ENCODE measurements around the gene SLC6A18. TPM values are rescaled to one million over a fixed set of nuclear protein-coding genes. Genes with fewer than 3 reads are reported as not detected.

The SLC6A18 gene
- total and polyA plus RNA-seq, 2 of the 13 experiments (the other 11 are each of a cell fraction or from before 2014, with no cell fraction given), result not detected

DNA sequence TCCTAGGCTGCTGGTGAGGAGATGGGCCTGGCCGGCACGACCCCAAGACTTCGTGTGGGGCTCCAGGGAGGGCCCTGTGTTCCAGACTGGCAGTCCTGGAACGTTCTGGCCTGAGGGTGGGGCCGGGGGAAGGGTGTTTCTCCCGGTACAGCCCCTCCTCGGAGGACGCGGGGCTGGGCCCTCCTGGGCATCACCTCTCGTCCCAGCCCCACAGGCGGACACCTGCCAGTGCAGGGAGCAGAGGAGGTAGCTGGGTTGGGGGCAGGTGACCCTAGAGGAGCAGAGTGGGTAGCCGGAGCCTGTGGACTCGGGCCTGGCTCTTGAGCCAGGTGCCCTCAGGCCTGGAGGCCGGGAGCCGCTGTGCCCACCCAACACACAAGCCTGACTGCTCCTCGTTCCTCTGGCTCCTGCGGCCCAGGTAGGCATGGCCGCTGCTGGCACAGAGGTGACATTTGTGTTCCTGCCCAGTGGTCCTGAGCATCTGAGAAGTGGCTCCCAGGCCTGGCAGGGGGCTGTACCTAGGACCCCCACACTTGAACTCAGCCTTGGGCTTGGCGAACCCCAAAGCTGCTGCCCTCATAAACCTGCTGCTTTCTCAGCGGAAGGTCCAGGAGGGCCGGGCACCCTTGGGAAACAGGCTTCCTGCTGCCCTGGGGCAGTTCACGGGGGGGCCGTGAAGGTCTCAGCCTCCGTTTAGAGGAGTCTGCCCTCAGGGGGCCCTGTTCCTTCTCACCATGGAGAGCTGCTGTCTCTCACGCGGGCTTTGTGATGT, 23.0 kb upstream of the SLC6A18 start:
- Histone ChIP-seq H3K27ac (ENCODE audit: extremely low read length, insufficient read depth, low read length) (no peak overlapping the region), H2AFZ (ENCODE audit: low read length) (no peak overlapping the region), H3K9ac (ENCODE audit: insufficient read depth, low read depth, low read length) (no peak overlapping the region), H3K9me3 (ENCODE audit: low read length) (no peaks in the 10 kb centered on the region), H3K36me3 (replicated peaks in 1 of 2; ENCODE audit: control insufficient read depth in 1 of 2, insufficient read depth in 2 of 2, low read length in 2 of 2) (no peaks in the 10 kb centered on the region), H3K27me3 (ENCODE audit: control insufficient read depth in 1 of 2, insufficient read depth in 2 of 2, low read length in 2 of 2) (peaks cover 7 to 66% of the 10 kb centered on the region in 2 experiments), H3K4me2 (ENCODE audit: low read depth, low read length) (no peak overlapping the region), H3K4me3 (replicated peaks in 1 of 3; ENCODE audit: insufficient read depth in 1 of 3, low read depth in 2 of 3, low read length in 3 of 3) (no peak overlapping the region), H4K20me1 (ENCODE audit: insufficient read depth, low read length) (no peaks in the 10 kb centered on the region), H3K79me2 (ENCODE audit: insufficient read depth, low read length) (no peaks in the 10 kb centered on the region), H3K4me1 (ENCODE audit: insufficient read depth, low read length) (peaks cover 44% of the 10 kb centered on the region)
- 31% methylated on average over 7 of the region's 26 CpGs for WGBS (ENCODE audit: low lambda C conversion rate)
- no peak for ATAC-seq
- CTCF ChIA-PET (ENCODE audit: low intra/inter-chr PET ratio, low total read pairs), result no interaction called here
- FAIRE-seq, result no peak
- DNase-seq (ENCODE audit: low spot score), result no peak
- BruUV-seq (replicated peaks), result no TSS peak
- TF ChIP-seq, protein P1, sequence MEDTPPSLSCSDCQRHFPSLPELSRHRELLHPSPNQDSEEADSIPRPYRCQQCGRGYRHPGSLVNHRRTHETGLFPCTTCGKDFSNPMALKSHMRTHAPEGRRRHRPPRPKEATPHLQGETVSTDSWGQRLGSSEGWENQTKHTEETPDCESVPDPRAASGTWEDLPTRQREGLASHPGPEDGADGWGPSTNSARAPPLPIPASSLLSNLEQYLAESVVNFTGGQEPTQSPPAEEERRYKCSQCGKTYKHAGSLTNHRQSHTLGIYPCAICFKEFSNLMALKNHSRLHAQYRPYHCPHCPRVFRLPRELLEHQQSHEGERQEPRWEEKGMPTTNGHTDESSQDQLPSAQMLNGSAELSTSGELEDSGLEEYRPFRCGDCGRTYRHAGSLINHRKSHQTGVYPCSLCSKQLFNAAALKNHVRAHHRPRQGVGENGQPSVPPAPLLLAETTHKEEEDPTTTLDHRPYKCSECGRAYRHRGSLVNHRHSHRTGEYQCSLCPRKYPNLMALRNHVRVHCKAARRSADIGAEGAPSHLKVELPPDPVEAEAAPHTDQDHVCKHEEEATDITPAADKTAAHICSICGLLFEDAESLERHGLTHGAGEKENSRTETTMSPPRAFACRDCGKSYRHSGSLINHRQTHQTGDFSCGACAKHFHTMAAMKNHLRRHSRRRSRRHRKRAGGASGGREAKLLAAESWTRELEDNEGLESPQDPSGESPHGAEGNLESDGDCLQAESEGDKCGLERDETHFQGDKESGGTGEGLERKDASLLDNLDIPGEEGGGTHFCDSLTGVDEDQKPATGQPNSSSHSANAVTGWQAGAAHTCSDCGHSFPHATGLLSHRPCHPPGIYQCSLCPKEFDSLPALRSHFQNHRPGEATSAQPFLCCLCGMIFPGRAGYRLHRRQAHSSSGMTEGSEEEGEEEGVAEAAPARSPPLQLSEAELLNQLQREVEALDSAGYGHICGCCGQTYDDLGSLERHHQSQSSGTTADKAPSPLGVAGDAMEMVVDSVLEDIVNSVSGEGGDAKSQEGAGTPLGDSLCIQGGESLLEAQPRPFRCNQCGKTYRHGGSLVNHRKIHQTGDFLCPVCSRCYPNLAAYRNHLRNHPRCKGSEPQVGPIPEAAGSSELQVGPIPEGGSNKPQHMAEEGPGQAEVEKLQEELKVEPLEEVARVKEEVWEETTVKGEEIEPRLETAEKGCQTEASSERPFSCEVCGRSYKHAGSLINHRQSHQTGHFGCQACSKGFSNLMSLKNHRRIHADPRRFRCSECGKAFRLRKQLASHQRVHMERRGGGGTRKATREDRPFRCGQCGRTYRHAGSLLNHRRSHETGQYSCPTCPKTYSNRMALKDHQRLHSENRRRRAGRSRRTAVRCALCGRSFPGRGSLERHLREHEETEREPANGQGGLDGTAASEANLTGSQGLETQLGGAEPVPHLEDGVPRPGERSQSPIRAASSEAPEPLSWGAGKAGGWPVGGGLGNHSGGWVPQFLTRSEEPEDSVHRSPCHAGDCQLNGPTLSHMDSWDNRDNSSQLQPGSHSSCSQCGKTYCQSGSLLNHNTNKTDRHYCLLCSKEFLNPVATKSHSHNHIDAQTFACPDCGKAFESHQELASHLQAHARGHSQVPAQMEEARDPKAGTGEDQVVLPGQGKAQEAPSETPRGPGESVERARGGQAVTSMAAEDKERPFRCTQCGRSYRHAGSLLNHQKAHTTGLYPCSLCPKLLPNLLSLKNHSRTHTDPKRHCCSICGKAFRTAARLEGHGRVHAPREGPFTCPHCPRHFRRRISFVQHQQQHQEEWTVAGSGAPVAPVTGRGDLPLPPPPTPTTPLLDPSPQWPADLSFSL (CRISPR knock-in tag; IDR thresholded peaks at IDR 0.05), result no peak
- TF ChIP-seq GATAD2A (CRISPR knock-in tag; IDR thresholded peaks at IDR 0.05) (no peak), ZNF660 (CRISPR knock-in tag; IDR thresholded peaks at IDR 0.05; ENCODE audit: borderline replicate concordance, low read depth) (no peak), ARID2 (CRISPR knock-in tag; IDR thresholded peaks at IDR 0.05; ENCODE audit: borderline replicate concordance) (no peak), KDM3A (CRISPR knock-in tag; IDR thresholded peaks at IDR 0.05; ENCODE audit: low read depth) (no peak), ZEB1 (IDR thresholded peaks at IDR 0.05; ENCODE audit: insufficient replicate concordance, low read depth) (no peak)
- TF ChIP-seq, protein P2, sequence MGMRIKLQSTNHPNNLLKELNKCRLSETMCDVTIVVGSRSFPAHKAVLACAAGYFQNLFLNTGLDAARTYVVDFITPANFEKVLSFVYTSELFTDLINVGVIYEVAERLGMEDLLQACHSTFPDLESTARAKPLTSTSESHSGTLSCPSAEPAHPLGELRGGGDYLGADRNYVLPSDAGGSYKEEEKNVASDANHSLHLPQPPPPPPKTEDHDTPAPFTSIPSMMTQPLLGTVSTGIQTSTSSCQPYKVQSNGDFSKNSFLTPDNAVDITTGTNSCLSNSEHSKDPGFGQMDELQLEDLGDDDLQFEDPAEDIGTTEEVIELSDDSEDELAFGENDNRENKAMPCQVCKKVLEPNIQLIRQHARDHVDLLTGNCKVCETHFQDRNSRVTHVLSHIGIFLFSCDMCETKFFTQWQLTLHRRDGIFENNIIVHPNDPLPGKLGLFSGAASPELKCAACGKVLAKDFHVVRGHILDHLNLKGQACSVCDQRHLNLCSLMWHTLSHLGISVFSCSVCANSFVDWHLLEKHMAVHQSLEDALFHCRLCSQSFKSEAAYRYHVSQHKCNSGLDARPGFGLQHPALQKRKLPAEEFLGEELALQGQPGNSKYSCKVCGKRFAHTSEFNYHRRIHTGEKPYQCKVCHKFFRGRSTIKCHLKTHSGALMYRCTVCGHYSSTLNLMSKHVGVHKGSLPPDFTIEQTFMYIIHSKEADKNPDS (CRISPR knock-in tag; IDR thresholded peaks at IDR 0.05), result no peak
- in situ Hi-C loops (cut with HindIII; ENCODE audit: extremely low pct_ligation_motif_present, low pct_unique_long_range_greater_than_20kb), result no loop called here
- intact Hi-C loops (cut with micrococcal nuclease; ENCODE audit: unreplicated experiment), result loop anchor here (10.0 kb wide), 1 partner anchor 443 kb away; no protein-coding TSS in a partner anchor
- POLR2A ChIA-PET, result interaction anchor here (1.4 kb wide), 1 partner anchor 19 kb away, joined by 5 read pairs; no protein-coding TSS in a partner anchor

All from HepG2 (cell line).